Sigmoid colon (tissue), 7 donors: Measurements from ENCODE around the gene LIPF. TPM values are rescaled to one million over a fixed set of nuclear protein-coding genes. Genes with fewer than 3 reads are reported as not detected.
"Not testable (repeated sequence)": the region's sequence is repeated elsewhere in the genome, so short reads cannot be mapped to it uniquely, and the experiment has no call there.

ENCODE experiments used
- DNase-seq: peaks from one replicate; pipeline ENCODE4 v3.0.0-alpha.2; 2019
- H3K27ac ChIP-seq, 4 donors: fragments of 200-600 bp; sonication (generic); one replicate each; pipeline ENCODE4 v1.5.1; 2016 to 2019; ENCODE audit warnings: mild to moderate bottlenecking in 1 of 4
- H3K27me3 ChIP-seq, 3 donors: fragments of 200-600 bp; sonication (generic); one replicate each; pipeline ENCODE4 v1.5.1; 2019; ENCODE audit warnings: mild to moderate bottlenecking in 1 of 3
- H3K36me3 ChIP-seq, 4 donors: fragments of 200-600 bp; sonication (generic); one replicate each; pipeline ENCODE4 v1.5.1; 2016 to 2019
- H3K4me1 ChIP-seq, 4 donors: fragments of 200-600 bp; sonication (generic); one replicate each; pipeline ENCODE4 v1.5.1; 2017 to 2019
- H3K4me3 ChIP-seq, 4 donors: fragments of 200-600 bp; sonication (generic); one replicate each; pipeline ENCODE4 v1.5.1; 2017 to 2019; ENCODE audit warnings: mild to moderate bottlenecking in 2 of 4, moderate library complexity in 1 of 4
- H3K9me3 ChIP-seq, 4 donors: fragments of 200-600 bp in 3 of 4; sonication (generic) in 3 of 4; one replicate each; pipeline versions ENCODE4 v1.5.1 to v1.6.1; 2013 to 2019
- CTCF ChIP-seq, 4 experiments: fragments of 450-650 bp in 3 of 4; fragments of 200-600 bp in 1 of 4; IDR thresholded peaks; one replicate each; pipeline ENCODE4 v1.5.1; 2016 to 2019; ENCODE audit warnings: antibody characterized with exemption in 4 of 4, mild to moderate bottlenecking in 3 of 4, moderate library complexity in 2 of 4
- EP300 ChIP-seq, 4 donors: sonication (generic); formaldehyde crosslinking; IDR thresholded peaks; one replicate each; pipeline ENCODE4 v1.6.1; 2017; ENCODE audit warnings: antibody characterized with exemption in 4 of 4
- POLR2A ChIP-seq, 2 donors: fragments of 450-650 bp; IDR thresholded peaks; one replicate each; pipeline ENCODE4 v1.6.1; 2016; ENCODE audit warnings: antibody characterized with exemption in 2 of 2, mild to moderate bottlenecking in 2 of 2, moderate library complexity in 2 of 2
- POLR2AphosphoS5 ChIP-seq, 4 donors: sonication (generic); formaldehyde crosslinking; IDR thresholded peaks; one replicate each; pipeline ENCODE4 v1.6.1; 2017; ENCODE audit warnings: antibody characterized with exemption in 4 of 4
- WGBS, 2 donors: extraction: QIAGEN DNeasy Blood & Tissue Kit; methylation state at CpG; one replicate each; pipeline ENCODE4 v1.1.7; 2013; 5-methylcytosine and 5-hydroxymethylcytosine counted together
- intact Hi-C: fragments of 100-400 bp; cut with DNase I; formaldehyde crosslinking; loops from one replicate; pipeline ENCODE4 v1.15.1; 2023
- polyA plus RNA-seq, 3 donors: library from polyadenylated mRNA; stranded (reverse); fragments of 200-250 nt; gene quantifications; one replicate each; pipeline ENCODE4 v1.2.3, GENCODE V29; 2013
- total RNA-seq, 4 donors: library from RNA; depleted of rRNA; stranded (reverse); fragments of >200 nt; gene quantifications; one replicate each; pipeline ENCODE4 v1.1.0, GENCODE V29; 2016
- donor health status: healthy with polysubstance abuse.
- donor health status: Bipolar disorder and iron deficiency.
- donor health status: healthy.

The LIPF gene
- total and polyA plus RNA-seq, 7 donors = 0.36 to 9.6 (median 4.6) TPM; not detected in 4

DNA sequence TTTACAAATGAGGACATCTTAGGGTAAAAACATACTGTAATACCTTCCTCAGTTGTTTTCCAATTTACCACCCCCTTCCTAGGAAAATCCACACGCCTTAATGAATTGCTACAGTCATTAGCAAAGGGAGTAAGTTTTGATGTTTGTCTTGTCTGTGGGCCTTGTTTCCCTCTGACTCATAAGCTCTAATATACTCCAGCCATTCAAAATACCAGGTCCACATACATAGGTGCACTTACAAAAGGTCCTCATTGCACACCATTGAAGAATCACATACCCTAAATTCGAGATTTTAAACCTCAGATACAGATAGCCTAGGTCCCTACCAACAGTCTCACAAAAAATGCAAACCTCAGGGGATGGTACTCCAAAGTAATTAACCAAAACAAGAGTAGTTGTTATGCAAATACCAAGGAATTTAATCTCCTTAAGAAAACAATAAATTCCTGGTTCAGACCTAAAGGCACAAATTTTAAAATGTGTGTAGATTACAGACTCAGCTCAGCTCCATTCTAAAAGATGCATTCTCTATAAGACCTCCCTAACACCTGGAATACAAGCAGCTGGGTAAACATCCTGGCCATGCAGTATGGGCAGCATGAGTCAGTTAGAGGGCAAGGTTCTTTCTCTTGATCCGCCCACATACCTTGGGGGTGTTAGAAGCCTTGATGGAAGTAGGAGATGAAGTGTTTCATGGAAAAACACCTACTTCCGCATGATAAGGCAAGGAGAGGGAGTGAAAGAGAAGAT lies 38.8 kb downstream of the LIPF start:
- 20 to 65% methylated on average over 4 of the region's 4 CpGs for WGBS, 2 donors
- Histone ChIP-seq H3K4me1 (no peaks in the 10 kb centered on the region), H3K9me3 (no peaks in the 10 kb centered on the region), H3K4me3 (no peak overlapping the region), H3K27ac (no peak overlapping the region), H3K27me3 (no peaks in the 10 kb centered on the region), H3K36me3 (no peaks in the 10 kb centered on the region)
- no peak for TF ChIP-seq EP300 (IDR thresholded peaks at IDR 0.05)
- TF ChIP-seq POLR2A (IDR thresholded peaks at IDR 0.05) = no peak
- no peak for TF ChIP-seq POLR2AphosphoS5 (IDR thresholded peaks at IDR 0.05)
- TF ChIP-seq CTCF (IDR thresholded peaks at IDR 0.05) = no peak
- DNase-seq = no peak
- intact Hi-C loops = no loop called here

- DNase-seq = no peak
- Histone ChIP-seq H3K9me3 (no peaks in the 10 kb centered on the region), H3K27me3 (no peaks in the 10 kb centered on the region), H3K4me3 (no peak within 1 kb of the TSS), H3K27ac (no peak within 1 kb of the TSS), H3K36me3 (no peaks in the 10 kb centered on the region), H3K4me1 (no peaks in the 10 kb centered on the region)
- intact Hi-C loops = no loop called here
- WGBS, 2 donors = 95 to 99% methylated on average over 1 of the region's 1 CpG
- TF ChIP-seq POLR2A (IDR thresholded peaks at IDR 0.05) = no peak
- TF ChIP-seq EP300 (IDR thresholded peaks at IDR 0.05) = no peak
- no peak for TF ChIP-seq CTCF (IDR thresholded peaks at IDR 0.05)
Observed at GRCh38 chr10:88705958-88706357, 41.7 kb downstream of the LIPF start, which contains the start of gene LIPK. Gene LIPK, plus strand, starts transcription at chr10:88706249. Its CDS starts 18,295 bp downstream, at chr10:88724544.

DNA sequence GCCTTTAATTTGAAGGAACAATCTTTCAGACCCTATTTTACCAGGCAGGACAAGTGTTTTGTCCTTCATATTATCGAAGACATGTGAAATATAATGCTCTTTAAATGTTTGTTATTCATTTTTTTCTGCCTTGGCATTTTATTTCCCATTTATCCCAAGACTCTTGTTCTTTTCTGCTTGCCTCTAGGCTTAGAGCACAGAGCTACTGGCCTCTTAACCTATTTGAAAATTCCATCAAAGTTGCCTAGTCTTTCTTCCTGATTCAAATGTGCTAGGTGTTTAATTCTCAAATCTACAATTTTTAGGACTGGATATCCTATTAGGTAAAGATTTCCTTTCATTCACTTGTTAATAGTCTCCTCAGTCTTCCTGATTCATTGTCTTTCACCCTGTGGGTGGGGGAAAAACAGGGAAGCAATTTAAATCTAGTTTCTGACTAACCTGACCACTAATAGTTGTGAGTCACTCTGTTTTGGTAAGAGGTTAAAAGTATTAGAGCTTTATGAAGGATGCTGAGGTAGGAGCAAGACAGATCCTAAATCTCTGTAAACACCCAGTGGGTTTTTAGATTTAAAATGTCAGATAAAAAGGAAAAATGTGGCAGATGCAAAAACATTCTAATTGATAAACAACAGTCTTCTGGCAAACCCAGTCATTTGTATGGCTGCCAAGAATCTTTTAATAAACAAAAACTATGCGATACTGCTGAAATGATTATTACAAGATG lies 43.4 kb downstream of the LIPF start:
- H3K4me3 ChIP-seq = no peak overlapping the region
- intact Hi-C loops = no loop called here
- 41 to 64% methylated on average over 2 of the region's 2 CpGs for WGBS, 2 donors
- no peak for TF ChIP-seq EP300 (IDR thresholded peaks at IDR 0.05)
- TF ChIP-seq CTCF (IDR thresholded peaks at IDR 0.05) = no peak
- no peak for TF ChIP-seq POLR2A (IDR thresholded peaks at IDR 0.05)
- no peak for TF ChIP-seq POLR2AphosphoS5 (IDR thresholded peaks at IDR 0.05)
- H3K27me3 ChIP-seq = no peaks in the 10 kb centered on the region
- H3K27ac ChIP-seq = no peak overlapping the region
- H3K9me3 ChIP-seq = no peaks in the 10 kb centered on the region
- H3K4me1 ChIP-seq = no peaks in the 10 kb centered on the region
- H3K36me3 ChIP-seq = no peaks in the 10 kb centered on the region
- DNase-seq = no peak

DNA sequence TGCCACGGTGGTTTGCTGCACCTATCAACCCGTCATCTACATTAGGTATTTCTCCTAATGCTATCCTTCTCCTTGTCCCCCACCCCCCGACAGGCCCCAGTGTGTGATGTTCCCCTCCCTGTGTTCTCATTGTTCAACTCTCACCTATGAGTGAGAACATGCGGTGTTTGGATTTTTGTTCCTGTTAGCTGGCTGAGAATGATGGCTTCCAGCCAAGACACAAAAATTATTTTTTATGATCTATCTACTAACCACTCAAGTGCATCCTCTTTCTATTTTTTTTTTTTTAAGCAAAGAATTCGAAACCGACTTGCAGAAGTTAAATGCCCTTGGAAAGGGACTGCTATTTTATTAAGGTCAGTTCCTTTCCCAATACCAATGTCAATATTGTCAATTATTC lies 45.1 kb downstream of the LIPF start:
- H3K36me3 ChIP-seq, H3K27ac ChIP-seq, intact Hi-C loops, H3K4me3 ChIP-seq, H3K4me1 ChIP-seq, H3K9me3 ChIP-seq, DNase-seq, H3K27me3 ChIP-seq: not testable (repeated sequence)
- 45 to 70% methylated on average over 6 of the region's 6 CpGs for WGBS, 2 donors

DNA sequence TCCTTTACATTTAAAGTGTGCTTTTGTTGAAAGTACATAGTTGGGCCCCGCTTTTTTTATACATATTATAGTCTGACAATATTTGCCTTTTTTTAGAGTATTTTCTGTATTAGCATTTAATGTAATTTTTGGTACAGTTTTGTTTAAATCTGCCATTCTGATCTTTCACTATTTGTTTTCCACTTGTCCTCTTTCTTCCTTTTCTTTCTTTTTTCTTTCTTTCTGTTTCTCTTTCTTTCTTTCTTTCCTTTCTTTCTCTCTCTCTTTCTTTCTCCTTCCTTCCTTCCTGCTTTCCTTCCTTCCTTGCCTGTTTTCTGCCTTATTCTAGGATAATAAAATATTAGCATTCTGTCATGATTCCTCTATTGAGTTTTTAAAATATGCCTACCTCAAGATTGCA lies 51.3 kb downstream of the LIPF start:
- Histone ChIP-seq H3K4me3 (no peak overlapping the region), H3K27me3 (no peaks in the 10 kb centered on the region), H3K36me3 (no peaks in the 10 kb centered on the region), H3K4me1 (no peaks in the 10 kb centered on the region), H3K9me3 (no peaks in the 10 kb centered on the region), H3K27ac (no peak overlapping the region)
- intact Hi-C loops = no loop called here
- TF ChIP-seq POLR2A (IDR thresholded peaks at IDR 0.05) = no peak
- no peak for TF ChIP-seq CTCF (IDR thresholded peaks at IDR 0.05)
- no peak for TF ChIP-seq POLR2AphosphoS5 (IDR thresholded peaks at IDR 0.05)
- no peak for TF ChIP-seq EP300 (IDR thresholded peaks at IDR 0.05)
- 95 to 97% methylated on average over 1 of the region's 1 CpG for WGBS, 2 donors
- DNase-seq = no peak
